Stimulated activated CD8-positive, alpha-beta memory T cell treated with anti-CD3 and anti-CD28 coated beads, Interleukin-7, amount 100 ng/mL, for 1 hour (primary cell): ENCODE results near the gene SH3RF3.

Experiments
- DNase-seq, 2 donors: peaks; one replicate each; pipeline ENCODE4 v3.0.0-alpha.2; 2020; ENCODE audit warnings: low read depth in 2 of 2

Gene SH3RF3

GRCh38 chr2:109417701-109418335 lies 288.8 kb downstream of the SH3RF3 start:
- no peak for DNase-seq

- DNase-seq, result no peak
Observed at GRCh38 chr2:109418716-109419115, 289.7 kb downstream of the SH3RF3 start.

- DNase-seq, result no peak
Observed at GRCh38 chr2:109419171-109419756, 290.3 kb downstream of the SH3RF3 start.

- no peak for DNase-seq
Observed at GRCh38 chr2:109419960-109420370, 291.0 kb downstream of the SH3RF3 start.

- no peak for DNase-seq
Observed at GRCh38 chr2:109421101-109421500, 292.1 kb downstream of the SH3RF3 start.

GRCh38 chr2:109421642-109422041 lies 292.6 kb downstream of the SH3RF3 start:
- DNase-seq, result no peak

GRCh38 chr2:109422071-109422757 lies 293.2 kb downstream of the SH3RF3 start:
- DNase-seq, result no peak

- DNase-seq, result no peak
Observed at GRCh38 chr2:109422758-109423500, 293.9 kb downstream of the SH3RF3 start.

GRCh38 chr2:109423556-109424359 lies 294.8 kb downstream of the SH3RF3 start:
- DNase-seq, result no peak

GRCh38 chr2:109425411-109425810 lies 296.4 kb downstream of the SH3RF3 start:
- DNase-seq, result no peak

- DNase-seq, result no peak
Observed at GRCh38 chr2:109427661-109428091, 298.7 kb downstream of the SH3RF3 start.

- DNase-seq, result no peak
Observed at GRCh38 chr2:109428281-109428680, 299.3 kb downstream of the SH3RF3 start.

GRCh38 chr2:109428841-109429566 lies 300.0 kb downstream of the SH3RF3 start:
- DNase-seq, result no peak

- DNase-seq, result no peak
Observed at GRCh38 chr2:109429567-109430328, 300.7 kb downstream of the SH3RF3 start.

- no peak for DNase-seq
Observed at GRCh38 chr2:109430329-109430636, 301.3 kb downstream of the SH3RF3 start.

- DNase-seq, result no peak
Observed at GRCh38 chr2:109432421-109432820, 303.4 kb downstream of the SH3RF3 start.

GRCh38 chr2:109433486-109433885 lies 304.5 kb downstream of the SH3RF3 start:
- no peak for DNase-seq

GRCh38 chr2:109433926-109434325 lies 304.9 kb downstream of the SH3RF3 start:
- no peak for DNase-seq

GRCh38 chr2:109434351-109434750 lies 305.3 kb downstream of the SH3RF3 start:
- DNase-seq, result no peak

- DNase-seq, result no peak
Observed at GRCh38 chr2:109435066-109435690, 306.2 kb downstream of the SH3RF3 start.
